GM13976 (cell line): ENCODE results near the gene CFAP92.

Source experiments
- DNase-seq: peaks from one replicate; pipeline ENCODE4 v3.0.0; 2012; ENCODE audit warnings: low spot score
- CTCF ChIP-seq: IDR thresholded peaks from 2 replicates; pipeline ENCODE4 v1.5.1; 2012; ENCODE audit warnings: borderline replicate concordance, mild to moderate bottlenecking; ENCODE audit not compliant: insufficient read depth; ENCODE audit errors: extremely low read depth, missing control alignments, control extremely low read depth
- in situ Hi-C: fragments of 300-500 bp; cut with MboI; formaldehyde crosslinking; loops from one replicate; pipeline ENCODE4 v1.12.0; 2022; ENCODE audit warnings: low sequenced_read_pairs, mixed read lengths, inconsistent platforms; ENCODE audit not compliant: unreplicated experiment

The CFAP92 gene

GRCh38 chr3:128878011-128878457, 115.8 kb downstream of the CFAP92 start:
- no peak for DNase-seq
- in situ Hi-C loops = no loop called here
- TF ChIP-seq CTCF = no peak

DNA sequence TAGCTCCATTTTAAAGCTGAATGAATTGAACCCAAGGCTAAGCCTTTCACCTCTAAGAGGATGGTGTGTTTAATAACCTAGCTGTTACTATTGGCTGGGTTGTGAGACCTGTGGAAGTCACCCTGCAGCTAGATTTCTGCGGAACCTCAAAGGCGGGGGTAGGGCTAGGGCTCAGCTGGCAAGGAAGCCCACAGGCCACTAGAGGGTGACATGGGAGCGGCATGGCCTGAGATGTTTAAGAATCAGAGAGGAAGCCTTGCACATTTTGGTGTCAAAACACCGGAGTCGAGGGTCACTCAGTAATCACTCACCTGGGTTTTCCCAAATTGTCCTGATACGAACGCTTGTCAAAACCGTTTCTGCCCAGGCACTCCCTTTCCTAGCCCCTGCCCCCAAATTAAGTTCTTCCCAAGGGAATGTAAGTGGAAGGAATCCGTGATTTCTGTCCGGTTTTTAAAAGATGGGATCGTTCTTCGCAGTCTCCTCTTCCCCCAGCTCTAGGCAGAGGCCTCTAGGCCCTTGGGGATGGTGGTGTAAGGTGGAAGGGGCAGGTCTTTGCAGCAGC, 118.2 kb downstream of the CFAP92 start:
- in situ Hi-C loops = no loop called here
- DNase-seq = no peak
- TF ChIP-seq CTCF = peak; percentile 19

DNA sequence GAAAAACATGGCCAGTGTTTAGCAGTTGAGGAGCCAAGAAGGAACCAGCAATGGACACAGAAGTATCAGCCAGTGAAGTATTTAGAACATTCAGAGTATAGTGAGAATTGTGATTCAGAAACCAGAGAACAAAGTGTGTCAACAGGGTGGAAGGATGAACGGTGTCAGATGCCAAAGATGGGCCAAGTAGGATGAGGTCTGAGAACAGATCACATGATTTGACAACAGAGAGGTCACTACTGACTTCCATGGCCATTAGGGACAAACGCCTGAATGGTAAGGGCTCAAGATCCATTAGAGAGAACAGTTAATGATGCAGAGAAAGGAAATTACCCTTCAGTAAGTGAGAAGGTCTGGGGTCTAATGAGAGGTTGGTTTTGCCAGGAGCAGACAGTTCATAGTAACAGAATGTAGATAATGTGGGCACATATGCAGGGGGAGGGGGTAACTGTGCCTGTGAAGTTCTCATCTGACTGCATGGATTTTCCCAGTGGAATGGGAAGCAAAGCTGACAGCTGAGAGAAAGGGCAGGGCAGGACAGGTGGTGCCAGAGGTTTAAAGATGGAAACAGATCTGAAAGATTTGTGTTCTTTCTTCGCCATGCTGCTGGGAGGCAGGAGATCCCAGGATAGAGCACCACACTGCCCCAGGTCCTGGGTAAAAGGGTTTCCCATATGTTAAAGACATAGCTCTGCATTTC, 119.2 kb downstream of the CFAP92 start:
- in situ Hi-C loops = no loop called here
- TF ChIP-seq CTCF = no peak
- DNase-seq = no peak

DNA sequence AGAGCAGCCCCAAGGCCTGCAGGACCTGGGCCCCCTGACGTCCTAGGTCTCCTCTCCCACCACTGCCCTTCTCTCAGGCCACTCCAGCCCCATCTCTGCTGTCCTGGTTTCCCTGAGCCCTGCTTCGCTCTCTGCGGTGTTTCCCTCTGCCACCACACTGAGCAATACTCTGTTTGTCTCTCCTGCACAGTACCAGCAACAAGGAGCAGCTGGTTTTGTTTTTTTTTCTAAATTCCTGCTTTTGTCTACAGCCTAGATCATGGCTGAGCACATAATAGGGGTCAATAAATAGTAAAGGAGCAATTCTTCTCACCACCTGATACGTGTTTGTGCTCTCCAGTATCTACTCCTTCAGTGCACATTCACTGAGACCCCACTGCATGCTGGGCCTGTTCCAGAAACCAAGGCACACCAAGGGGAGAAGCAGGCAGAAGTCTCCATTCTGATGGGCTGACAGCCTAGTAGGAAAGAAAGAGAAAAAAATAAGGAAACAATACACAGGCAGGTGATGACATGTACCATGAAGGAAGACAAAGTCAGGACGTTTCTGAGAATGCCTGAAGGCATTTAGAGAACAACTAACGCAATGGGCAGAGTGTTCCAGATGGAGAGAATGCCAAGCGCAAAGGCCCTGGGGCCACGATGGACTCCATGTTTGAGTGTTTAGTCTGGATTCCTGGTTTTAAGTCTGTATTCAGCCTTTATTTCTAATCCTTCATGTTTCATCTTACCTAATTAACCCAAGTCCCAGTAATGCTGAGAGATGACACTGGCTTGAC, 120.4 kb downstream of the CFAP92 start:
- no peak for DNase-seq
- in situ Hi-C loops = no loop called here
- no peak for TF ChIP-seq CTCF

DNA sequence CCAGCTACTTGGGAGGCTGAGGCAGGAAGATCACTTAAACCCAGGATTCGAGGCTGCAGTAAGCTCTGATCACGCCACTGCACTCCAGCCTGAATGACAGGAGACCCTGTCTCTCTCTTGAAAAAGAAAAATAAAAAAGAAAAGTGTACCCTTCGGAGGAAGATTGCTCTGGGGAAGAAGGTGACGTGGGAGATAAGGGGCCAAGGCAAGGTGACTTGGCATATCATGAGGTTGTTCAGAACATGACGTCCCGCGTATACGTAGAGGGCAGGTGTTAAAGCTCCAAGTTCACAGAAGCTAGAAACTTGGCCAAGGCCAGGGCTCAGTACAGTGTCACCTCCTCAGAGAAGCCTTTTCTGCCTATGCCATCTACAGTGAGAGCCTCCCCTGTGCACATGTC, 121.1 kb downstream of the CFAP92 start:
- no peak for DNase-seq
- no peak for TF ChIP-seq CTCF
- in situ Hi-C loops = no loop called here

DNA sequence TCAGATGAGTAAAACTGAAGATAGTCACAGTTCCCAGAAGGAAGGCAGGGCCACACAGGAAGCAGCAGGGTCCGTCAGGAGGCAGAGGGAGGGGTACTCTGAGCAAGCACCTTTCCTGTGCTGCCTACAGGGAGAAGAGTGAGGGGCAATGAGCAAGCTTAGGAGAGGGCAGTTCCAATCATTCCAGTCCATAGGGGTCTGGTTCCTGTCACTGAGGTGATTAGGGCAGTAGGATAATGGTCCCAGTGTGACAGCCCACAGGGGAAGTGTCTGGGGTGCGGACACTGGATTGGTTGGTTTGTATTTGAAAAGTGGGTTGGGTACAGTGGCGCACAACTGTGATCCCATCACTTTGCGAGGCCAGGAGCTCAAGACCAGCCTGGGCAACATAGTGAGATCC, 121.6 kb downstream of the CFAP92 start:
- no peak for TF ChIP-seq CTCF
- no peak for DNase-seq
- in situ Hi-C loops = no loop called here
